ENCODE results near the gene PRDM15. TPM values are rescaled to one million over a fixed set of nuclear protein-coding genes. Genes with fewer than 3 reads are reported as not detected.

PRDM15 gene
- total RNA-seq, 4 donors from 2014 or later = 4.7 to 12.3 (median 7.3) TPM

DNA sequence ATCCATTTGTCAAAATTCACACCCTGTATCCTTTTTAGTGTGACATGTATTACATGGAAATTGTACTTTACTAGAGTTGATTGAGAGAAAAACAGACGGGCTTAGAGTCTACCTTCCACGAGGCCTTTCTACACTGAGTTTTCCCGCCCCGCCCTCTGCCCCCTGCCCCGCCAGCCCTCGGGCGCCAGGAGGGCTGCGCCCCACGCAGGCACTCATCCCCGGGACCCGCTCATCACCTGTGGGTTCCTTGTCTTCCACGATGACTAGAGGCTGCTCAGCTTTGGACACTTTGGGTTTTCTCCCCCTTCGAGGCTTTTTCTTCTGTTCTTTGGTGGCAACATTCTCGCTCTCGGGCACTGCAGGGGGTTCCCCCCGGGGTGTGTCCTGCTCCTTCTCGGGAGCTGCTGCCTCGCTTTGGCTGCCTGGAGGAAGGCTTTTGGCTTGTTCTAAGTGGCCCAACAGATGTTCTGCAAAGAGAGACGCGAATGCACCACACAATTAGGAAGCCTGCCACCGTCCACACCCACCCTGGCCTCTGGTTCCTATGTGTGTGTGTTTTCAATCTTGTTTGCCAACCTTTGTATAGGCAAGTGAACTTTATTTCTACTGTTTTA, 39.6 kb downstream of the PRDM15 start:
- Histone ChIP-seq H3K9me3 (no peaks in the 10 kb centered on the region), H3K4me1 (no peaks in the 10 kb centered on the region), H3K27me3 (no peaks in the 10 kb centered on the region), H3K4me3 (replicated peaks in 1 of 3) (no peak overlapping the region), H3K27ac (no peak overlapping the region), H3K36me3 (peaks cover 10 to 15% of the 10 kb centered on the region in 2 donors)
- TF ChIP-seq POLR2A (IDR thresholded peaks at IDR 0.05) = no peak
- TF ChIP-seq CTCF (IDR thresholded peaks at IDR 0.05) = no peak
- whole genome bisulfite sequencing, 2 donors = 95 to 96% methylated on average over 21 of the region's 21 CpGs
- DNase-seq = no peak
- intact Hi-C loops (cut with DNase I) = no loop called here

GRCh38 chr21:41837756-41838297, 41.3 kb downstream of the PRDM15 start:
- Histone ChIP-seq H3K4me1 (no peaks in the 10 kb centered on the region), H3K27ac (no peak overlapping the region), H3K27me3 (no peaks in the 10 kb centered on the region), H3K9me3 (no peaks in the 10 kb centered on the region), H3K36me3 (peaks cover 10 to 15% of the 10 kb centered on the region in 2 donors), H3K4me3 (replicated peaks in 1 of 3) (no peak overlapping the region)
- intact Hi-C loops (cut with DNase I) = no loop called here
- 90 to 97% methylated on average over 5 to 7 of the region's 7 CpGs for WGBS, 2 donors
- no peak for DNase-seq
- TF ChIP-seq CTCF (IDR thresholded peaks at IDR 0.05) (no peak), POLR2A (IDR thresholded peaks at IDR 0.05) (no peak)

DNA sequence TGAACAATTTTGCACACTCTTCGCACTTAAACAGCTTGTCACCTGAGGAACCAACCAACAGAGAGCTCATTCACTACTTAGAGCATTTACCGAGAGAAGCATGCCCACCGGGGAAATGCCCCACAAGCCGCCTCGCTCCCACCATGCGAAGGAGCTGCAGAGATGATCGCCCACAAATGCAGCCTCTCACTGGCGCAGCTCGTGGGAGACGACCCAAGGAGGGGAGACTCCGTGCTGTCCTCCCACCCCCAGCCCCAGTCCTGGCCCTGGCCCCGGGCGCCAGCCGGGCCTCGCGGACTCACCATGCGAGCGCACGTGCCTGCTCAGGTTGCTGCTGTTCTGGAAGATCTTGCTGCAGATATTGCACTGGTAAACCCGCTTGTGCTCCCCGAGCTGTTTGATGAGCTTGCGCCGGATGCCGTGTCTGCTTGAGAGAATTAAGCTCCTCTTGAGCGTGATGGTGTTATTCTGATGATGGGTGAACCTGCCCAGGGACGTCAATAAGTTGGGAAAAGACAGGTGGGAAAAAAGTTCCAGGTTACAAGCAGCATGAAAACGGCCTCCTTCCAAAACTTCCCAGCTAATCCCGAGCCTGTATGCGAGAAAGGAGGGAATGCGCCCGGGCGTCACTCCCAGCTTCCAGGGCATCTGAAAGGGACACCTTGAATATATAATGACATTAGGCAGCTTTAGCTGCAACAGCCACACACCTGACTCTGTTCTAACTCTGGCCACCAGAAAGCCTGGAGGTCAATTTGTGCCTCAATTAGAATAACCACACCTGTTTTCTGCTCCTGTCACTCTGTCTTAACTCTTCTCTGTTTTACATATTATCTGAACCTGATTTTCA, 42.8 kb downstream of the PRDM15 start:
- intact Hi-C loops (cut with DNase I) = no loop called here
- peaks cover 10 to 15% of the 10 kb centered on the region in 2 donors for H3K36me3 ChIP-seq
- H3K4me3 ChIP-seq (replicated peaks in 1 of 3) = no peak overlapping the region
- H3K27me3 ChIP-seq = no peaks in the 10 kb centered on the region
- H3K4me1 ChIP-seq = no peaks in the 10 kb centered on the region
- H3K27ac ChIP-seq = no peak overlapping the region
- no peak for DNase-seq
- TF ChIP-seq CTCF (IDR thresholded peaks at IDR 0.05) (no peak), POLR2A (IDR thresholded peaks at IDR 0.05) (no peak)
- H3K9me3 ChIP-seq = no peaks in the 10 kb centered on the region
- WGBS, 2 donors = 90 to 92% methylated on average over 18 to 24 of the region's 32 CpGs

DNA sequence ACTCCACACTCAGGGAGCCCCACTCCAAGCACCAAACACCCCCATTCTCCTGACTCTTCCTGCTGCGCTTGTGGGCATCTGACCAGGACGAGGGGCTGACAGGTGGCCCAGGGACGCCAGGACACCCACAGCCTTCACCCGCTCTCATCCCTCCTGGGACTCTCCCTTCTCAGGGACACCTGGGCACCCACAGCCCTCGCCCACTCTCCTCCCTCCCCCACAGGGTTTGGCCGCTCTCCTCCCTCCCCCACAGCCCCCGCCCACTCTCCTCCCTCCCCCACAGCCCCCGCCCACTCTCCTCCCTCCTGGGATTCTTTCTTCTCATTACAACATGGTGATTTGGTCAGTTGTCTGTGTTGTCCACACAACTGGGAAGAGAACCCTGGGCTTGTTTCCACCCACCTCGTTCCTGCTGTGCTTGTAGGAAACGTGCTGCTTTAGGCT, 43.4 kb downstream of the PRDM15 start:
- Histone ChIP-seq H3K27ac (no peak overlapping the region), H3K9me3 (no peaks in the 10 kb centered on the region), H3K36me3 (peaks cover 10 to 15% of the 10 kb centered on the region in 2 donors)

More for the DNA sequence above, 43.4 kb downstream of the PRDM15 start:
- H3K4me3 ChIP-seq (replicated peaks in 1 of 3) = no peak overlapping the region
- H3K4me1 ChIP-seq = no peaks in the 10 kb centered on the region
- DNase-seq = no peak
- H3K27me3 ChIP-seq = no peaks in the 10 kb centered on the region
- 86 to 87% methylated on average over 10 of the region's 10 CpGs for WGBS, 2 donors
- intact Hi-C loops (cut with DNase I) = no loop called here
- TF ChIP-seq POLR2A (IDR thresholded peaks at IDR 0.05) = no peak
- no peak for TF ChIP-seq CTCF (IDR thresholded peaks at IDR 0.05)

Data from thyroid gland (tissue), 4 donors.